Fibroblast of mammary gland (primary cell): ENCODE data around the gene TNK2.
A peak's percentile ranks its signal among the peaks of the same experiment; 100 is the strongest.

Experiments
- DNase-seq: peaks from one replicate; pipeline ENCODE4 v3.0.0-alpha.2; 2010; ENCODE audit warnings: low read depth
- H3K4me3 ChIP-seq: 2 replicates; pipeline ENCODE4 v1.5.1; 2011; ENCODE audit warnings: low read depth, mild to moderate bottlenecking, low read length, moderate library complexity; ENCODE audit not compliant: control insufficient read depth
- CTCF ChIP-seq: conservative IDR thresholded peaks from 2 replicates; pipeline ENCODE4 v1.5.1; 2011; ENCODE audit warnings: low read depth, low read length, inconsistent platforms; ENCODE audit not compliant: control insufficient read depth, insufficient read depth

The TNK2 gene

GRCh38 chr3:195932418-195933043, 24.2 kb upstream of the TNK2 start:
- no peak overlapping the region for H3K4me3 ChIP-seq
- no peak for TF ChIP-seq CTCF
- DNase-seq: no peak

- TF ChIP-seq CTCF: no peak
- no peak overlapping the region for H3K4me3 ChIP-seq
Observed at GRCh38 chr3:195931582-195932273, 23.4 kb upstream of the TNK2 start.

GRCh38 chr3:195929452-195929851, 21.1 kb upstream of the TNK2 start:
- no peak overlapping the region for H3K4me3 ChIP-seq

More at GRCh38 chr3:195931582-195932273, 23.4 kb upstream of the TNK2 start:
- no peak for DNase-seq

GRCh38 chr3:195921334-195921791, 13.0 kb upstream of the TNK2 start:
- DNase-seq: peak; percentile 25
- H3K4me3 ChIP-seq: no peak overlapping the region
- TF ChIP-seq CTCF: no peak

More at GRCh38 chr3:195929452-195929851, 21.1 kb upstream of the TNK2 start:
- DNase-seq: no peak
- no peak for TF ChIP-seq CTCF

- no peak for TF ChIP-seq CTCF
- no peak overlapping the region for H3K4me3 ChIP-seq
- DNase-seq: no peak
Observed at GRCh38 chr3:195918176-195918575, 9.8 kb upstream of the TNK2 start.

GRCh38 chr3:195916991-195917390, 8.6 kb upstream of the TNK2 start:
- no peak for DNase-seq

More at GRCh38 chr3:195916991-195917390, 8.6 kb upstream of the TNK2 start:
- TF ChIP-seq CTCF: no peak
- no peak overlapping the region for H3K4me3 ChIP-seq
